Measurements from ENCODE around the gene STX11. TPM values are rescaled to one million over a fixed set of nuclear protein-coding genes. Genes with fewer than 3 reads are reported as not detected.

STX11 gene
- polyA plus RNA-seq, 1 donor from 2014 or later = not detected

DNA sequence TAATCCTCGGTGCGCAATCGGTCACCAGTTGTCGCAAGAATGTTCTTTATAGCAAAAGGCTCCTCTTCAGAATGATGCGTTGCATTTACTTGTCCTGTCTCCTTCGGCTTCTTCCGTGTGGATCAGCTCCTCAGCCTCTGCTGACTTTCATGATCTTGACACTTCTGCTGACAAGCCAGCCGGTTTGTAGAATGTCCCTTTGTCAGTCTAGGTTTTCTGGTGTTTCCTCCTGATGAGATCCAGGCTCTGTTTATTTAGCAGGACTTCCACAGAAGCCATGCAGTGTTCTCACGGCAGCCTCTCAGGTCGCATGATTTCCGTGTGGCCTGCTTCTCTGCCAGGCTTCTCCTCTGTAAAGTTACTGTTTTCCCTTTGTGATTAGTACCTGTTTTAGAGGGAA lies 66.9 kb downstream of the STX11 start:
- Histone ChIP-seq H3F3A (ENCODE audit: insufficient read depth, low read length, poor library complexity, severe bottlenecking) (no peaks in the 10 kb centered on the region), H3K9me3 (ENCODE audit: low read length) (no peaks in the 10 kb centered on the region), H3K9ac (ENCODE audit: low read length) (no peak overlapping the region), H4K20me1 (ENCODE audit: insufficient read depth) (no peaks in the 10 kb centered on the region), H2AFZ (ENCODE audit: low read depth, low read length) (no peak overlapping the region), H3K79me2 (replicated peaks; ENCODE audit: insufficient read depth, low read length) (no peaks in the 10 kb centered on the region), H3K27me3 (ENCODE audit: insufficient read depth, low read depth, low read length) (no peaks in the 10 kb centered on the region), H3K27ac (ENCODE audit: low read length) (no peak overlapping the region), H3K4me3 (ENCODE audit: low read length) (peak overlapping the region; percentile 79), H3K4me2 (ENCODE audit: low read length) (no peak overlapping the region), H3K36me3 (ENCODE audit: insufficient read depth, low read length) (no peaks in the 10 kb centered on the region), H3K9me2 (ENCODE audit: insufficient read depth, low read length) (no peaks in the 10 kb centered on the region)
- TF ChIP-seq EZH2 (IDR thresholded peaks at IDR 0.05; ENCODE audit: borderline replicate concordance, insufficient read depth, low read length, poor library complexity, severe bottlenecking) = no peak
- TF ChIP-seq MXI1 (conservative IDR thresholded peaks at IDR 0.05; ENCODE audit: poor library complexity, severe bottlenecking) = no peak
- no peak for TF ChIP-seq RAD21 (conservative IDR thresholded peaks at IDR 0.05)
- no peak for TF ChIP-seq EP300 (conservative IDR thresholded peaks at IDR 0.05; ENCODE audit: poor library complexity, severe bottlenecking)
- TF ChIP-seq SMC3 (conservative IDR thresholded peaks at IDR 0.05; ENCODE audit: poor library complexity) = no peak
- TF ChIP-seq CTCF (IDR thresholded peaks at IDR 0.05; ENCODE audit: poor library complexity, severe bottlenecking) = no peak
- no peak for TF ChIP-seq REST (IDR thresholded peaks at IDR 0.05; ENCODE audit: borderline replicate concordance)
- no peak for TF ChIP-seq POLR2AphosphoS5 (IDR thresholded peaks at IDR 0.05)
- no peak for TF ChIP-seq TAF1 (IDR thresholded peaks at IDR 0.05; ENCODE audit: low read depth)

DNA sequence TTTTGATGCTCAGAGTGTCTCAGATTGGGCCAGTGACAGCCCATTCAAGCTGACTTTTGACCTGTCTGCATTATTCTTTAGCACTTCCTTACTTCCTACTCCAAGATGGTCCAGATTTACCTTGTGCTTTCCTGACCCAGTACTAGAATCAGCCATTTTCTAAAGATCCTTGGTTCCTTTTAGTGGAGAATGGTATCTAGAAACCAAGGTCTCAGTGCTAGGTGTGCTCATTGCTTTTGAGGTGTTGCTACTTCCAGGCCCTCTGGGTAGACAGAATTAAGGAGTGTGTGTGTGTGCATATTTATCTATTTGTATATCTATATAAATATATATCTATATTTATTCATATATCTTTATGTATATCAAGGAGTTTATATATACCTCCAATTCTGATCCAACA lies 67.5 kb downstream of the STX11 start:
- Histone ChIP-seq H2AFZ (ENCODE audit: low read depth, low read length) (no peak overlapping the region), H3K27me3 (ENCODE audit: insufficient read depth, low read depth, low read length) (no peaks in the 10 kb centered on the region), H3K27ac (ENCODE audit: low read length) (no peak overlapping the region), H3K4me2 (ENCODE audit: low read length) (no peak overlapping the region), H3K36me3 (ENCODE audit: insufficient read depth, low read length) (no peaks in the 10 kb centered on the region), H3K9me2 (ENCODE audit: insufficient read depth, low read length) (no peaks in the 10 kb centered on the region), H3K4me3 (ENCODE audit: low read length) (no peak overlapping the region), H3K9me3 (ENCODE audit: low read length) (no peaks in the 10 kb centered on the region), H4K20me1 (ENCODE audit: insufficient read depth) (no peaks in the 10 kb centered on the region), H3F3A (ENCODE audit: insufficient read depth, low read length, poor library complexity, severe bottlenecking) (no peaks in the 10 kb centered on the region), H3K79me2 (replicated peaks; ENCODE audit: insufficient read depth, low read length) (no peaks in the 10 kb centered on the region), H3K9ac (ENCODE audit: low read length) (no peak overlapping the region)
- TF ChIP-seq RAD21 (conservative IDR thresholded peaks at IDR 0.05) (no peak), MXI1 (conservative IDR thresholded peaks at IDR 0.05; ENCODE audit: poor library complexity, severe bottlenecking) (no peak), EP300 (conservative IDR thresholded peaks at IDR 0.05; ENCODE audit: poor library complexity, severe bottlenecking) (no peak), POLR2AphosphoS5 (IDR thresholded peaks at IDR 0.05) (no peak), REST (IDR thresholded peaks at IDR 0.05; ENCODE audit: borderline replicate concordance) (no peak), EZH2 (IDR thresholded peaks at IDR 0.05; ENCODE audit: borderline replicate concordance, insufficient read depth, low read length, poor library complexity, severe bottlenecking) (no peak), SMC3 (conservative IDR thresholded peaks at IDR 0.05; ENCODE audit: poor library complexity) (no peak)

Data from neural cell (in vitro differentiated cells).